OCI-LY3 (cell line): ENCODE measurements around the gene SPATA21.

Experiments
- H2AFZ ChIP-seq: fragments of 200-600, 300-600 bp; shearing (Covaris generic); 2 replicates; pipeline ENCODE4 v1.6.0; 2014; ENCODE audit warnings: antibody characterized with exemption, low read depth, low read length
- H3K27ac ChIP-seq: fragments of 200-600, 300-600 bp; sonication (generic); 2 replicates; pipeline ENCODE4 v1.5.1; 2014; ENCODE audit warnings: mild to moderate bottlenecking, low read length, moderate library complexity, mixed read lengths
- H3K27me3 ChIP-seq: fragments of 200-600, 300-600 bp; sonication (generic); 2 replicates; pipeline ENCODE4 v1.6.1; 2014; ENCODE audit warnings: low read depth, low read length, mixed read lengths
- H3K36me3 ChIP-seq: fragments of 200-600, 300-600 bp; sonication (generic); replicated peaks from 2 replicates; pipeline ENCODE3; 2014; ENCODE audit warnings: low read depth, low read length, mixed read lengths
- H3K4me1 ChIP-seq: fragments of 300-600, 200-600 bp; sonication (generic); 2 replicates; pipeline ENCODE4 v1.6.1; 2014; ENCODE audit warnings: low read length, mixed read lengths
- H3K4me2 ChIP-seq: fragments of 200-600, 300-600 bp; sonication (generic); 2 replicates; pipeline ENCODE4 v1.6.1; 2014; ENCODE audit warnings: low read length, mixed read lengths
- H3K4me3 ChIP-seq: fragments of 300-600, 200-600 bp; sonication (generic); 2 replicates; pipeline ENCODE4 v1.5.1; 2014; ENCODE audit warnings: antibody characterized with exemption, mild to moderate bottlenecking, low read length, moderate library complexity
- H3K79me2 ChIP-seq: fragments of 300-600, 200-600 bp; shearing (Covaris generic); 2 replicates; pipeline ENCODE4 v1.6.1; 2014; ENCODE audit warnings: mild to moderate bottlenecking, low read length, mixed read lengths
- H3K9ac ChIP-seq: fragments of 300-600, 200-600 bp; shearing (Covaris generic); 2 replicates; pipeline ENCODE4 v1.6.0; 2014; ENCODE audit warnings: mild to moderate bottlenecking, low read length, moderate library complexity
- H3K9me3 ChIP-seq: fragments of 200-600, 300-600 bp; shearing (Covaris generic); 2 replicates; pipeline ENCODE4 v1.6.1; 2014; ENCODE audit warnings: low read length, mixed read lengths; ENCODE audit not compliant: insufficient read depth
- H4K20me1 ChIP-seq: fragments of 200-600, 300-600 bp; sonication (generic); 2 replicates; pipeline ENCODE4 v1.6.1; 2016; ENCODE audit warnings: low read length, mixed read lengths; ENCODE audit not compliant: insufficient read depth
- CTCF ChIP-seq: fragments of 200-600, 300-600 bp; sonication (generic); IDR thresholded peaks from 2 replicates; pipeline ENCODE4 v1.5.1; 2014; ENCODE audit warnings: antibody characterized with exemption, low read length, low read depth
- EZH2phosphoT487 ChIP-seq: fragments of 200-600 bp; shearing (Covaris generic); IDR thresholded peaks from 2 replicates; pipeline ENCODE4 v1.6.1; 2018; ENCODE audit warnings: antibody characterized with exemption, mixed run types, low read depth

Gene SPATA21

GRCh38 chr1:16430606-16431005, 6.6 kb downstream of the SPATA21 start:
- Histone ChIP-seq H3K27me3 (no peaks in the 10 kb centered on the region), H3K27ac (no peak overlapping the region), H2AFZ (no peak overlapping the region), H3K4me1 (peaks cover 12% of the 10 kb centered on the region), H4K20me1 (no peaks in the 10 kb centered on the region), H3K4me3 (no peak overlapping the region), H3K79me2 (no peaks in the 10 kb centered on the region), H3K4me2 (no peak overlapping the region), H3K36me3 (no peaks in the 10 kb centered on the region), H3K9me3 (no peaks in the 10 kb centered on the region), H3K9ac (no peak overlapping the region)
- no peak for TF ChIP-seq EZH2phosphoT487
- TF ChIP-seq CTCF, result no peak

- no peaks in the 10 kb centered on the region for H3K79me2 ChIP-seq
- H3K4me2 ChIP-seq, result no peak overlapping the region
- TF ChIP-seq EZH2phosphoT487 (no peak), CTCF (no peak)
- H3K9me3 ChIP-seq, result no peaks in the 10 kb centered on the region
- H4K20me1 ChIP-seq, result no peaks in the 10 kb centered on the region
- H3K4me3 ChIP-seq, result no peak overlapping the region
- H3K36me3 ChIP-seq, result no peaks in the 10 kb centered on the region
- H3K4me1 ChIP-seq, result peaks cover 18% of the 10 kb centered on the region
- no peaks in the 10 kb centered on the region for H3K27me3 ChIP-seq
- H3K9ac ChIP-seq, result no peak overlapping the region
- no peak overlapping the region for H3K27ac ChIP-seq
- H2AFZ ChIP-seq, result no peak overlapping the region
Measured at GRCh38 chr1:16425125-16426025, 11.8 kb downstream of the SPATA21 start.

GRCh38 chr1:16422041-16422440, 15.2 kb downstream of the SPATA21 start:
- H3K27ac ChIP-seq, result no peak overlapping the region
- H3K4me2 ChIP-seq, result no peak overlapping the region
- no peak overlapping the region for H3K9ac ChIP-seq
- no peak overlapping the region for H3K4me3 ChIP-seq
- H4K20me1 ChIP-seq, result no peaks in the 10 kb centered on the region
- H3K27me3 ChIP-seq, result no peaks in the 10 kb centered on the region
- TF ChIP-seq EZH2phosphoT487, result no peak
- no peak for TF ChIP-seq CTCF
- H3K36me3 ChIP-seq, result no peaks in the 10 kb centered on the region
- no peaks in the 10 kb centered on the region for H3K9me3 ChIP-seq
- no peaks in the 10 kb centered on the region for H3K79me2 ChIP-seq
- peaks cover 21% of the 10 kb centered on the region for H3K4me1 ChIP-seq
- no peak overlapping the region for H2AFZ ChIP-seq

- no peaks in the 10 kb centered on the region for H3K79me2 ChIP-seq
- no peak overlapping the region for H3K27ac ChIP-seq
- H3K4me2 ChIP-seq, result peak overlapping the region; percentile 77
- no peak overlapping the region for H3K9ac ChIP-seq
- H4K20me1 ChIP-seq, result no peaks in the 10 kb centered on the region
- H3K36me3 ChIP-seq, result no peaks in the 10 kb centered on the region
- peak overlapping the region; percentile 58 for H3K4me3 ChIP-seq
- H3K27me3 ChIP-seq, result no peaks in the 10 kb centered on the region
- 0 out of 2 replicates have a peak overlapping the region, but pooled peaks have one; percentile 54 for H2AFZ ChIP-seq
- peaks cover 21% of the 10 kb centered on the region for H3K4me1 ChIP-seq
- TF ChIP-seq CTCF (no peak), EZH2phosphoT487 (no peak)
- H3K9me3 ChIP-seq, result no peaks in the 10 kb centered on the region
Measured at GRCh38 chr1:16421201-16421600, 16.0 kb downstream of the SPATA21 start.
